ENCODE data around the gene LMOD1. TPM values are rescaled to one million over a fixed set of nuclear protein-coding genes. Genes with fewer than 3 reads are reported as not detected.

Gene LMOD1
- polyA plus RNA-seq, 3 donors = not detected

DNA sequence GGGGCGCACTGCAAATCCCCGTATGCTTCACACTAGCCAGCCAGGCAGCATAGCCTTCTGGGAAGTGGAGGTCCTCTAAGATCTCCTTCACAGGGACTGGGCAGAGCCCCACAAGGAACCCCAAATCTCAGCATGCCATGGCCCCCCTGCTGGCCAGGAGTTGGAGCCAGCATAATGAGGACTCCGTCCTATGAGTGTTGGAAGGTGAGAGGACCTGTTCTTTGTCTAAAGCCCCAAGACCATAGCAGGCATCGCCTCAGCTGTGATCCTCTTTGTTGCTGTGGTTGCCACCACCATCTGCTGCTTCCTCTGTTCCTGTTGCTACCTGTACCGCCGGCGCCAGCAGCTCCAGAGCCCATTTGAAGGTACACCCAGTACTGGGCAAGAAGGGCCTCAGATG, 56.1 kb downstream of the LMOD1 start:
- DNase-seq = no peak
- no peaks in the 10 kb centered on the region for H4K20me1 ChIP-seq (ENCODE audit: insufficient read depth, low read length)
- Mint-ChIP-seq H3K36me3 (peaks cover 0 to 6% of the 10 kb centered on the region in 2 donors), H3K27me3 (ENCODE audit: low read depth in 3 of 3) (peaks cover 42 to 58% (median 51%) of the 10 kb centered on the region in 3 donors), H3K9me3 (peaks cover 0 to 13% (median 1%) of the 10 kb centered on the region in 7 donors), H3K4me3 (peak overlapping the region in 1 of 2 donors; percentile 67), H3K4me1 (peaks cover 10% of the 10 kb centered on the region), H3K27ac (no peak overlapping the region)
- no peaks in the 10 kb centered on the region for H3K79me2 ChIP-seq (ENCODE audit: insufficient read depth, low read length)
- H3K4me1 ChIP-seq (ENCODE audit: control insufficient read depth in 1 of 2, insufficient read depth in 2 of 2, low read length in 2 of 2) = peaks cover 9 to 12% of the 10 kb centered on the region in 2 donors
- no peak overlapping the region for H2AFZ ChIP-seq (ENCODE audit: insufficient read depth, low read depth, low read length, poor library complexity, severe bottlenecking)
- peaks cover 0 to 6% of the 10 kb centered on the region in 2 donors for H3K9me3 ChIP-seq (replicated peaks in 1 of 2; ENCODE audit: control insufficient read depth in 1 of 2, insufficient read depth in 1 of 2, low read length in 2 of 2)
- no peaks in the 10 kb centered on the region for H3K36me3 ChIP-seq (replicated peaks in 1 of 2; ENCODE audit: control insufficient read depth in 1 of 2, insufficient read depth in 2 of 2, low read length in 2 of 2)
- TF ChIP-seq, protein P1, sequence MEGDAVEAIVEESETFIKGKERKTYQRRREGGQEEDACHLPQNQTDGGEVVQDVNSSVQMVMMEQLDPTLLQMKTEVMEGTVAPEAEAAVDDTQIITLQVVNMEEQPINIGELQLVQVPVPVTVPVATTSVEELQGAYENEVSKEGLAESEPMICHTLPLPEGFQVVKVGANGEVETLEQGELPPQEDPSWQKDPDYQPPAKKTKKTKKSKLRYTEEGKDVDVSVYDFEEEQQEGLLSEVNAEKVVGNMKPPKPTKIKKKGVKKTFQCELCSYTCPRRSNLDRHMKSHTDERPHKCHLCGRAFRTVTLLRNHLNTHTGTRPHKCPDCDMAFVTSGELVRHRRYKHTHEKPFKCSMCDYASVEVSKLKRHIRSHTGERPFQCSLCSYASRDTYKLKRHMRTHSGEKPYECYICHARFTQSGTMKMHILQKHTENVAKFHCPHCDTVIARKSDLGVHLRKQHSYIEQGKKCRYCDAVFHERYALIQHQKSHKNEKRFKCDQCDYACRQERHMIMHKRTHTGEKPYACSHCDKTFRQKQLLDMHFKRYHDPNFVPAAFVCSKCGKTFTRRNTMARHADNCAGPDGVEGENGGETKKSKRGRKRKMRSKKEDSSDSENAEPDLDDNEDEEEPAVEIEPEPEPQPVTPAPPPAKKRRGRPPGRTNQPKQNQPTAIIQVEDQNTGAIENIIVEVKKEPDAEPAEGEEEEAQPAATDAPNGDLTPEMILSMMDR (IDR thresholded peaks at IDR 0.05) = no peak
- H3K27me3 ChIP-seq (ENCODE audit: control insufficient read depth in 2 of 2, insufficient read depth in 2 of 2, low read length in 2 of 2) = peaks cover 19 to 51% of the 10 kb centered on the region in 2 donors
- no peak overlapping the region for H3K4me2 ChIP-seq (replicated peaks; ENCODE audit: extremely low read depth, low read length, poor library complexity, severe bottlenecking)
- H3K4me3 ChIP-seq (replicated peaks in 1 of 3; ENCODE audit: low read depth in 2 of 3, low read length in 3 of 3) = no peak overlapping the region
- H3K9ac ChIP-seq (ENCODE audit: insufficient read depth, low read length, poor library complexity, severe bottlenecking) = no peak overlapping the region
- H3K27ac ChIP-seq (ENCODE audit: low read depth in 1 of 2, low read length in 2 of 2) = no peak overlapping the region
- intact Hi-C loops (cut with micrococcal nuclease) = loop anchor here in 1 of 2 donors (5.0 kb wide), 1 partner anchor 72 kb away; no protein-coding TSS in a partner anchor
- WGBS (ENCODE audit: insufficient coverage) = 95% methylated on average over 3 of the region's 7 CpGs

- Histone ChIP-seq H3K4me1 (ENCODE audit: control insufficient read depth in 1 of 2, insufficient read depth in 2 of 2, low read length in 2 of 2) (peaks cover 12 to 15% of the 10 kb centered on the region in 2 donors), H3K9me3 (replicated peaks in 1 of 2; ENCODE audit: control insufficient read depth in 1 of 2, insufficient read depth in 1 of 2, low read length in 2 of 2) (peaks cover 0 to 6% of the 10 kb centered on the region in 2 donors), H4K20me1 (ENCODE audit: insufficient read depth, low read length) (no peaks in the 10 kb centered on the region), H3K27me3 (ENCODE audit: control insufficient read depth in 2 of 2, insufficient read depth in 2 of 2, low read length in 2 of 2) (peaks cover 19 to 51% of the 10 kb centered on the region in 2 donors), H3K36me3 (replicated peaks in 1 of 2; ENCODE audit: control insufficient read depth in 1 of 2, insufficient read depth in 2 of 2, low read length in 2 of 2) (no peaks in the 10 kb centered on the region), H3K9ac (ENCODE audit: insufficient read depth, low read length, poor library complexity, severe bottlenecking) (peak overlapping the region; percentile 62), H3K27ac (ENCODE audit: low read depth in 1 of 2, low read length in 2 of 2) (no peak overlapping the region), H3K4me2 (replicated peaks; ENCODE audit: extremely low read depth, low read length, poor library complexity, severe bottlenecking) (peak overlapping the region; percentile 90), H3K79me2 (ENCODE audit: insufficient read depth, low read length) (no peaks in the 10 kb centered on the region), H2AFZ (ENCODE audit: insufficient read depth, low read depth, low read length, poor library complexity, severe bottlenecking) (peak overlapping the region; percentile 95), H3K4me3 (replicated peaks in 1 of 3; ENCODE audit: low read depth in 2 of 3, low read length in 3 of 3) (peak overlapping the region; percentile 48 to 74 (median 49))
- TF ChIP-seq, protein P1 (IDR thresholded peaks at IDR 0.05) = no peak
- Mint-ChIP-seq H3K36me3 (peaks cover 0 to 6% of the 10 kb centered on the region in 2 donors), H3K9me3 (peaks cover 0 to 13% (median 0%) of the 10 kb centered on the region in 7 donors), H3K4me3 (peak overlapping the region; percentile 79 to 90), H3K4me1 (peaks cover 13% of the 10 kb centered on the region), H3K27ac (peak overlapping the region in 2 of 7 donors; percentile 8 to 68), H3K27me3 (ENCODE audit: low read depth in 3 of 3) (peaks cover 43 to 60% (median 53%) of the 10 kb centered on the region in 3 donors)
- DNase-seq = no peak
- 28% methylated on average over 28 of the region's 33 CpGs for whole genome bisulfite sequencing (ENCODE audit: insufficient coverage)
- intact Hi-C loops (cut with micrococcal nuclease) = loop anchor here in 1 of 2 donors (10.0 kb wide), 1 partner anchor 255 kb away; the partner anchor contains the start of gene ARL8A
Measured at GRCh38 chr1:201889090-201889968, 57.0 kb downstream of the LMOD1 start.

Measured in CD14-positive monocyte (primary cell).